K562 (cell line): ENCODE results near the gene PTGIR. TPM values are rescaled to one million over a fixed set of nuclear protein-coding genes. Genes with fewer than 3 reads are reported as not detected.

Experiments
- AFF4 ChIP-seq: sonication (generic); formaldehyde crosslinking; IDR thresholded peaks from 2 replicates; pipeline ENCODE4 v1.8.0; 2023; ENCODE audit warnings: mild to moderate bottlenecking, missing genetic modification reagents
- BRD9 ChIP-seq: fragments of 450-650 bp; IDR thresholded peaks from 2 replicates; pipeline ENCODE4 v1.6.1; 2018; ENCODE audit warnings: low read depth; ENCODE audit not compliant: partially characterized antibody
- ESRRB ChIP-seq: fragments of 250-450 bp; sonication (Bioruptor Pico); IDR thresholded peaks from 2 replicates; pipeline ENCODE4 v1.5.0; 2020; ENCODE audit warnings: mild to moderate bottlenecking, moderate library complexity, borderline replicate concordance
- ILK ChIP-seq: fragments of 450-650 bp; IDR thresholded peaks from 2 replicates; pipeline ENCODE4 v1.6.1; 2016; ENCODE audit warnings: missing genetic modification characterization, low read depth, mild to moderate bottlenecking, missing compliant biosample characterization, moderate library complexity, borderline replicate concordance
- IRF2 ChIP-seq: sonication (generic); formaldehyde crosslinking; IDR thresholded peaks from 2 replicates; pipeline ENCODE4 v1.8.1; 2022; ENCODE audit warnings: mild to moderate bottlenecking, missing genetic modification reagents
- JUN ChIP-seq, 2 experiments: sonication (generic) in 1 of 2; formaldehyde crosslinking in 1 of 2; IDR thresholded peaks; 2 replicates each; pipeline versions ENCODE4 v1.6.1 to v1.8.0; 2012 to 2022; ENCODE audit warnings: borderline replicate concordance in 2 of 2, mild to moderate bottlenecking in 2 of 2, improper control_type of control experiment in 1 of 2, low read depth in 1 of 2, low read length in 1 of 2, missing genetic modification reagents in 1 of 2
- NCOR1 ChIP-seq: fragments of 450-650 bp; IDR thresholded peaks from 2 replicates; pipeline ENCODE4 v1.6.1; 2016; ENCODE audit warnings: mild to moderate bottlenecking, moderate library complexity
- POLR3G ChIP-seq: IDR thresholded peaks from 2 replicates; pipeline ENCODE4 v1.6.1; 2011; ENCODE audit not compliant: insufficient read length, insufficient replicate concordance; ENCODE audit errors: extremely low read depth
- U2AF1 ChIP-seq: fragments of 200-400 bp; formaldehyde crosslinking; optimal IDR thresholded peaks from 2 replicates; pipeline ENCODE3; 2017; ENCODE audit warnings: mild to moderate bottlenecking, low read depth, low read length, moderate library complexity
- ZNF133 ChIP-seq: fragments of 250-450 bp; sonication (Bioruptor Pico); IDR thresholded peaks from 2 replicates; pipeline ENCODE4 v1.4.0; 2020; ENCODE audit warnings: mild to moderate bottlenecking
- ZNF165 ChIP-seq: fragments of 250-450 bp; sonication (Bioruptor Pico); IDR thresholded peaks from 2 replicates; pipeline ENCODE4 v1.4.0; 2020; ENCODE audit warnings: borderline replicate concordance
- ZNF655 ChIP-seq: fragments of 250-450 bp; sonication (Bioruptor Pico); IDR thresholded peaks from 2 replicates; pipeline ENCODE4 v1.5.0; 2021
- polyA plus RNA-seq, 8 experiments: library from polyadenylated mRNA; depleted of rRNA in 4 of 8; stranded (reverse) in 5 of 8; unstranded in 3 of 8; fragments of >200 nt; fragmentation: Nextera tagmentation in 2 of 8; fragmentation: Illumina TruSeq in 1 of 8; extraction: Ambion mirVana in 2 of 8; extraction: Trizol in 1 of 8; gene quantifications; 2 replicates each; pipeline versions ENCODE4 v1.2.1 to v1.2.3, GENCODE V29; 2011 to 2014; ENCODE audit warnings: inconsistent platforms in 1 of 8, missing spikeins in 1 of 8
- total RNA-seq, 7 experiments: library from RNA; depleted of rRNA in 6 of 7; stranded (reverse); fragments of >200 nt in 6 of 7; fragmentation: Illumina TruSeq in 2 of 7; extraction: Trizol in 2 of 7; gene quantifications; 2 replicates each; pipeline versions ENCODE4 v1.2.1 to v1.2.3, GENCODE V29; 2011 to 2021; ENCODE audit warnings: low replicate concordance in 1 of 7
- TF ChIP-seq, protein P1 (sequence below), 2 experiments: IDR thresholded peaks in 1 of 2; conservative IDR thresholded peaks in 1 of 2; 2 replicates each; pipeline ENCODE4 v1.6.1; 2016; ENCODE audit warnings: low read depth in 2 of 2, mild to moderate bottlenecking in 1 of 2, missing compliant biosample characterization in 1 of 2, missing genetic modification characterization in 1 of 2, moderate library complexity in 1 of 2

Gene PTGIR
- total and polyA plus RNA-seq, 9 of the 15 experiments (the other 6 are each of a cell fraction or from before 2014, with no cell fraction given) = 0.11 to 3.4 (median 1.1) TPM; not detected in 1

DNA sequence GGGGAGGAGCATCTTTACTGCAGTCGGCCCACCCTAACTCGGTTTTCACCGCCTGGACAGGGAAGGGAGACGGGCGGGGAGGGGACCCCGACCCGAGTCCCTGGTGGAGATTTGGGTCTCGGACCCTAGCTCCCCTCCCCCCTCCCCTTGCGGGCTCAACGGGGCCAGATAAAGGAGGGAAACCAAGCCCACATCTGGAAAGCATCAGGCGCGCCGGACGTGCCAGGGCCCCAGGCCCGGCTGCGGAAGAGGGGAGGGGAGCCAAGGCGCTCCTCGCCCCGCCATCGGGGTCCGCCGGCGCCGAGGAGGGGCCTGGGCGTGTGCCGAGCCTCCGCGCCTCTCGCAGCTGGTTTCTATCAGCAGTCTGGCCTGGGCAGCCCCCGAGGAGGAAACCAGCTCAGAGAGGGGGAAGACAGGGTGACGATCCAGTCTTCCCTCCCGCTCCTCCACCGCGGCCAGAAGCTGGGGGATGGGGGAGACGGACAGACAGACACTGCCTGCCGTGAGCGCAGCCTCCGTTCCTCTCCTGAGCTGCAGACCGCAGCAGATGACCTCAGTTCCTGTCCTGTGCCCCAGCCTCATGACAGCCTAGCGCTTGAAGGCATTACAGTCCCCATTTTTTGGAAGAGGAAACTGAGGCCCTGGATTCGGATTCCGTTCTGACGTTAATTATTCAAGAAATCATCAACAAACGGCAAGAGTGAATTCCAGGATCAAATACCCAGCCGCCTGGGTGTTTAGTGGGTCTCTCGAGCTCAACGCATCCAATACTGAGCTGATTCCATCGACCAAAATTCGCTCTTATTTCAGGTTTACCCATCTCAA is 14.7 kb upstream of the PTGIR start (continued):
- no peak for TF ChIP-seq ILK
- TF ChIP-seq, protein P1, sequence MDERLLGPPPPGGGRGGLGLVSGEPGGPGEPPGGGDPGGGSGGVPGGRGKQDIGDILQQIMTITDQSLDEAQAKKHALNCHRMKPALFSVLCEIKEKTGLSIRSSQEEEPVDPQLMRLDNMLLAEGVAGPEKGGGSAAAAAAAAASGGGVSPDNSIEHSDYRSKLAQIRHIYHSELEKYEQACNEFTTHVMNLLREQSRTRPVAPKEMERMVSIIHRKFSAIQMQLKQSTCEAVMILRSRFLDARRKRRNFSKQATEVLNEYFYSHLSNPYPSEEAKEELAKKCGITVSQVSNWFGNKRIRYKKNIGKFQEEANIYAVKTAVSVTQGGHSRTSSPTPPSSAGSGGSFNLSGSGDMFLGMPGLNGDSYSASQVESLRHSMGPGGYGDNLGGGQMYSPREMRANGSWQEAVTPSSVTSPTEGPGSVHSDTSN (CRISPR knock-in tag; IDR thresholded peaks at IDR 0.05; ENCODE audit: low read depth) = no peak
- TF ChIP-seq, protein P1 (tag; conservative IDR thresholded peaks at IDR 0.05; ENCODE audit: low read depth) = no peak
- TF ChIP-seq ZNF133 (CRISPR knock-in tag) = no peak
- no peak for TF ChIP-seq BRD9
- TF ChIP-seq NCOR1 = no peak
- TF ChIP-seq ZNF165 (CRISPR knock-in tag) = no peak
- no peak for TF ChIP-seq U2AF1
- TF ChIP-seq ZNF655 (CRISPR knock-in tag) = no peak
- TF ChIP-seq IRF2 (CRISPR knock-in tag) = no peak
- TF ChIP-seq JUN (IDR thresholded peaks at IDR 0.05; ENCODE audit: borderline replicate concordance, low read depth, low read length) = peak; percentile 40; the same call in 1 of the 2 replicates
- no peak; the same call in 1 of the 2 replicates for TF ChIP-seq JUN (CRISPR knock-in tag; IDR thresholded peaks at IDR 0.05; ENCODE audit: borderline replicate concordance)
- TF ChIP-seq POLR3G = no peak
- TF ChIP-seq ESRRB = no peak
- TF ChIP-seq AFF4 (CRISPR knock-in tag) = no peak
